ENCODE measurements around the gene OR10V1.

Gene OR10V1

DNA sequence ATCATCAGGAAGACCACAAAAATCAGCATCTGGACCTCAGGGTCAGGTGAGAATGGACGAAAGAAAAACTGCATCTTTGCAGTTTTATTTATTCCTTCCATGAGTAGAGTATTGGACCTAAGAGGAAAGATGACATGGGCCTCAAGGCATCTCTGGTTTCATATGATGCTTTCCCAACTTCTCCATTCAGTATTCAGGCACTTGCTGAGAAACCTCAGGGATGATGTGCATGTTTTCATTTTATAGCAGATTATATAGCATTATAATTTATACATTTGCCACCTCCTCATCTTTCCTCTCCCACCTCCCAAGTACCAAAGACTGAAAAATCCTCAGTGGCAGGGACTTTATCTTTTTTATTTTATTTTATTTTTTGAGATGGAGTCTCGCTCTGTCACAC, at the start of gene OR10V1:
OR10V1 (minus strand) TSS at position 101 of the 400 bp plus-strand sequence; CDS start at position 101, 0 bp downstream.
- DNase-seq = no peak

GRCh38 chr11:59761993-59762392, 48.3 kb upstream of the OR10V1 start:
- no peak for DNase-seq

DNA sequence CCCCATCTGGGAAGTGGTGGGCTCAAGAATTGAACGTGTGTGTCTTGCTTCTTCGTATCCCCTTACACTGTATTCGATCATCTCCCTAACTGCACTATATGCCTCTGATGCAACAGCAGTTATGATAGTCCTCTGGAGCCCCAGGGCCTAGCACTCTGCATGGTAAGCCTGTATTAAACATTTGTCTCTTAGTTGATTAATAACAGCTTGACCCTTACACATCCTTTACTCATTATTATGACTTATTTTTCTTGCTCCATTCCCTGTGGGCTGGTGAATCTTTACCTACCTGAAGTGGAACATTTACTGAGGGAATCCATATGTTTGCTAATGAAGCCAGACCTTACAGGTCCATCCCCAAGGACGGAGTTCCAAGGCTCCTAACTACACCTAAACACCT, 47.1 kb upstream of the OR10V1 start:
- DNase-seq = no peak

DNA sequence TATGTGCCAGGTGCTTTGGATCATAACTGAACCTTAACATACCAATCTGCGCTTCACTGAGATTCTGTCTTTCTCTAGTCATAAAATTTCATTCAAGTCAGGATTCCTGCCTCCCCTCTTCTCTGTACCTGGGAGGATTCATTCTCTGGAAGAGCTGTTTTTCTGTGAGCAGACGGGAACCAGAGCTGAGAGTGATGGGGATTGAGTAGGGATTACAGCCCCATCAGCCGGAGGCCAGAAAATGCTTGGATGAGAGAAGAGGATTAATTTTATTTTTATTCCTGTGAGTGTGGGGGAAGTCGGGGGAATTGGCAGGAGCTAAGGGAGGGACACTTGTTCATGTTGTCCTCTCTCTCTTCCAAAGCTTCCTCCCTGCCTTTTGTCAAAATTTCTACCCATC, 46.3 kb upstream of the OR10V1 start:
- no peak for DNase-seq

DNA sequence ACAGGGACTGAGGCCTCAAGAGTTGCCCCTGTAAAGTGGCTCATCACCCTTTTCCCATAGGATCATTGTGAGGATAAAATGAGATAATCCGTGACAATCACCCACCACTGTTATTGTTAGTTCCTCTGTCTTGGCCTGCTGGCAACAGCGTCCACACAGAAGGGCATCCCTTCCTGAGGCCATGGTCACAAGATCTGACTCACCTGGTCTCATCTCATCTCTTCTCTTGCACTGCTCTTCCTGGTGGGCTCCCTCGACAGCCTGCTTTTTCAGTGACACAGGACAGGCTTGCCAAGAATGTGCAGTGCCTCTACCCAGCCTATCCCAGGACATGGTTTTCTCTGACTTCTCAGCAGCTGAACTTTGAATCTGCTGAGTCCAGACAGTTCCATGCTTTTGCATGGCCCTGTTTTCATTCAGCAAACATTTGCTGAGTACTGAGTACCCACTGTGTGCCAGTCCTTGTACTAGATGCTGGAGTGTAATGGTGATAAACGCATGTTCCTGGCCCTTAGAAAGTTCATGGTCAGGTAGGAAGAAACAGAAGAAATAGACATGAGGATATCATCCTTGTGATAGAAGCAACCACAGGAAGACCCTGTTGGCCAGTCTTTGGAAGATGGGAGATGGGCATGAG, 44.9 kb upstream of the OR10V1 start:
- no peak for DNase-seq

- DNase-seq = no peak
These were observed 43.2 kb upstream of the OR10V1 start for GRCh38 chr11:59756845-59757244.

GRCh38 chr11:59756558-59756840, 42.9 kb upstream of the OR10V1 start:
- no peak for DNase-seq

DNA sequence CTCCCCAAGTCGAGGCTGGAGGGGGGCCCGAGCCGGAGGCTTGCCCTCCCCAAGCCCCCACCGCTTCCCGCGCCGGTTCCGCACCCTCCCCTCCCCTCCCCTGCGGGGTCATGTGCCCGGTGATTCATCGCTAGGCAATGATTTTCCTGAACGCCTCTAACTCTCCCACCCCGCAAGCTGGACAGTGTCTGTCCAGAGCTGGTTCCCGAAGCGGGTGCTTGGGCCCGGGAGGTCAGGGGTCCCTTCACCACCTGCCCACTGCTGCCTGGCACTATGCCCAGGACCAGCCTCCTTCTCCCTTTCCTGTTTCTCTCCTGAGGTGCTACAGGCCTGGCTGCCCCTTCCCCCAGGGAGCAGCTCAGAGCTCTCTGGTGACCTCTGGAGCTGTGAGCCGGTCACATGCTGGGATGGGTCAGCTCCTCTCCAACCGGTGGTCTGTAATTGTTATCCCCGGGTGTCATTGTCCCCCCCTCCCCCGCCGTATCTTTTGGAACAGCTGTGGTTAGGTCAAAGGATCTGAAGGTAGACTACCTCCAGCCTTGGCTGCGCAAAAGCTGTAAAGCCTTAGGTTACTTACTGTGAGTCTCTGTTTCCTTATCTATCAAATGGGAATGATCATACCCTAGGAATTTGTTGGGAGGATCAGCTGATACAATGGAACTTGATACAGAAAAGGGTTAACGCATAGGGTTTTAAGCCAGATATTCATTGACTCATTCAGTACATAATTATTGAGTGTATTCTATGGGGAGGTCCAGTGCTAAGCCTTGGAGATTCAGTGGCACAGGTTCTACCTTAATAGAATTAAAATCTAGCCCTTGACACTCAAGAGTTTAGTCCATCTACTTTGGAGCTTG, 42.3 kb upstream of the OR10V1 start:
- DNase-seq = no peak

DNA sequence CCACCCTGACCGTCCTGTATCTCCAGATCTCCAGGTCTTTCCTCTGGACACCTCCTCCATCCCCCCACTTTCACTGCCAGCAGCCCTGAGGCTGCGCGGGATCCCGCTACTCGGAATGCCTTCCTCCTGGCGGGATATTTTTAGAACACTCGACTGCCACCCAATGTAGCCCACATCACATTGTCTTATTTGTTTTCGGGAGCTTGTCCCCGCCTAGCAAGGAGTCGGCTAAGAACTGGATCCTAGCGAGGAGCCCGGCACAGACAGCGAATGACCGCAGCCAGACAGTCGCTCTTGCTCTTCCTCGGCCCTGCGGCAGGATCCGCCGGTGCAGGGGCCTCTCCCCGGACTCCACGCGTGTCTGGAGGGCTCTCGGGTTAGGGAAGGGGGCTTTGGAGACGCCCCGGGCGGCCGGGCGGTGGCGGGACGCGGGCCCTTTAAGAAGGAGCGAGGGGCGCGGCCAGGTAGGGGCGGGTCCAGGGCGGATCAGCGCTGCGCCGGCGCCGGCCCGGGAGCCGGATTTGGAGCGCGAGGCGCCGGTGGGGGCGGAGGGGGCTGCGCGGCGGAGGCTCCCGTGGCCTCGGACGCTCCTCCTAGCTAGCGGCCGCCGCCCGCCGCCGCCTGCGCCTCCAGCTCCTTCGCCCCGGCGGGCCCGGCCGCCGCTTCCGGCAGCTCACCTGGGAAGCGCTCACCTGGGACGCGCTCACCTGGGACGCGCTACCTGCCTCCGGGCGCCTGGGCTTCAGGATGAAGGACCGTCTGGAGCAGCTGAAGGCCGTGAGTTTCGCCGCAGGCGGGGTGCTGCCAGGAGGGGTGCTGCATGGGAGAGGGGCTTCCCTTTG, 41.4 kb upstream of the OR10V1 start, which contains the start of gene STX3:
STX3 (plus strand) TSS at position 518 of the 842 bp plus-strand sequence; CDS start at position 748, 230 bp downstream.
- peak; percentile 27 for DNase-seq

DNA sequence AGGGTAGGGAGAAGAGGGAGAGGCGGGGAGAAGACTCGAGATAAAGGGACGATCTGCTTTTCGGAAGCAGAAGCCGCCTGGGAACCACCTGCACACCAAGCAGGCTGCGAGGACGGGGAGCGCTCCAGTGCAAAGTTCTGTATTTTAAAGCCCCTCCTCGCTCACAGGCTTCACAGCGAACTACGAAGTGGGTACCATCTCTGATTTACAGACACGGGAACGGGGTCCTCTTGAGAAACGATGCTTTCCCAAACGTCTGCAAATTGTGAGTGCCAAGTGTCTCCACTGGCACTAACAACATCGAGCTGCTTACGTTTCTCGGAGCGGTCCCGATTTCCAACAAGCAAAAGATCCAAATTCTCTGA, 40.8 kb upstream of the OR10V1 start:
- DNase-seq = no peak

DNA sequence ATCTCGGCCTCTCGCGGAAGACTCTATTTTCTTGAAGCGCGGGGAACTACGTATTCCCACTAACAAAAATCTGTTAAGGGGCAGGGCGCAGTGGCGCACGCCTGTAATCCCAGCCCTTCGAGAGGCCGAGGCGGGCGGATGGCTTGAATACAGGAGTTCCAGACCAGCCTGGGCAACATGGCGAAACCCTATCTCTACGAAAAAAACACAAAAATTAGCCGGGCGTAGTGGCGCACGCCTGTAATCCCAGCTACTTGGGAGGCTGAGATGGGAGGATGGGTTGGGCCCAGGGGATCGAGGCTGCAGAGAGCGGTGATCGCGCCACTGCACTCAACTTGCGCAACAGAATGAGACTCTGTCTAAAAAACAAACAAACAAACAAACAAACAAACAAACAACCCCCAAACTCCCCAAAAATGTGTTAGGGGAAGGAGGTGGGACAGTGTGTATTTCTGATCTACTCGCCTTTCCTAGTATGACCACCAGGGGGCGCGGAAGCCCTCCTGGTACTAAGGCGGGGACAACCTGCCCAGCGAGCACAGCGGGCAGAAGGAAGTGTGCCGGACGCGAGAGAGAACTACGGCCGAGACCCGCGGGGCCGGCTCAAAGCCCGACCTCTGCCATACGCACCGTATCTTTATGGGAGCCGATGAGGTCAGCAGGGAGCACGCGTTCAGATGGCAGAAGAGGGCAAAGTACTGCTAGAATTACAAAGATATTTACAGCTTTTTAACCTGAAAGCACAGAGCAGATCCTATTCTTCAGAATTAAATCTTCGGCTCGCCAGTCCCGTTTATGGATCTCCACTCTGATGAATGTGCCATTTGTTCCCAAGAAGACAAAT, 40.2 kb upstream of the OR10V1 start:
- peak; percentile 59 for DNase-seq

DNA sequence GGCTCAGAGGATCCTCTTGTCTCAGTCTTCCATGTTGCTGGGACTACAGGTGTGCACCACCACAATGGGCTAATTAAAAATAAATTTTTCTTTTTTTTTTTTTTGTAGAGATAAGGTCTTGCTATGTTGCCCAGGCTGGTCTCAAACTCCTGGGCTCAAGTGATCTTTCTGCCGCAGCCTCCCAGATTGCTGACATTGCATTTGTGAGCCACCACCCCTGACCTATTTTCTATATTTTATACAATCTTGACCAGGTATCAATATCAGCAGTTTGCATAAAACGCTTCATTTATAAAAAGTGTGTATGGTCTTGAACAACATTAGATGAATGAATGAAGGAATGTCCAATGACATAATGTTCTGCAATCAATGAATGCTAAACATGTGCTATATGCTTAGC, 32.5 kb upstream of the OR10V1 start:
- DNase-seq = no peak

DNA sequence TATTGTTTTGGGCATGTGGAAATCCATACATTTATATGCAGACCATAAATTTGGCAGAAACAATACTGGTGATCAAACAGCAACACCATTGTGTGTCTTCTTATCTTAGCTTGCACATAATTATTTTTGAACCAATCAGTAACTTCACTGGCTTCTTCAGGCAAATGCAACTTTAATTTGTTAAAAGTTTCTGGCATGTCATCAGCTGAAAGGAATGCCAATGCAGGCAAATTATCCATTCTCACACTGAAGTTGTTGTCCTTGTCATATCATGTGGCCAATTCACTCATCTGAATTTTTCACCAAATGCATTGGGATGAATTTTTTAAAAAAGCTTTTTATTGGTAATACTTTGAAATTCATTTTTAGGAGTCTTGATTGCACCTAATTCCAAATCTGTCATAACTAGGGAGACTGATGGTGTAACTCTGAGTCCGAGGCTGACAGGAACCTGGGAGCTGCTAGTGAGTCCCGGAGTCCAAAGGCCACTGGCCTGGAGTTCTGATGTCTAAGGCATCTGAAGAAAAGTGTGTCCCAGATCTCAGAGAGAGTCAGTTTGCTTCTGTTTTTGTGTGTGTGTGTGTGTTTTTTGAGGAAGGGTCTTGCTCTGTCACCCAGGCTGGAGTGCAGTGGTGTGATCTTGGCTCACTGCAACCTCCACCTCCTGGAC, 17.4 kb upstream of the OR10V1 start:
- no peak for DNase-seq

DNA sequence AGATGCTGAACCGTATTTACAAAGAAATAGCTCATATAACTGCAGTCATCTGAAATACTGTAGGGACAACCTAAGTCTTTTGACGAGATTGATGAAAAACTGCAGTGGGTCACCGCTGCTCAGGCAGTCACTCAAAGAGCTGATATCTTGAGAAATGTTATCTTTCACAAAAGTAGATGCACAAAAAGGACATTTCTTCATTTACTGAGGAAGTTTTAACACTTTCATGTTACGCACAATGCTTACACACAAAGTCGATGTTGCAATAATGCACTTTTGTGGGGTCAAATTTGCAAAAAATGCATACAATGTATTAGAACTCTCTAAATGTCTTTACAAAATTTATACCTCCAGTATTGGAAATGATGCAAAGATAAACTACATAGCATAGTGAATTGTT, 16.2 kb upstream of the OR10V1 start:
- no peak for DNase-seq

DNA sequence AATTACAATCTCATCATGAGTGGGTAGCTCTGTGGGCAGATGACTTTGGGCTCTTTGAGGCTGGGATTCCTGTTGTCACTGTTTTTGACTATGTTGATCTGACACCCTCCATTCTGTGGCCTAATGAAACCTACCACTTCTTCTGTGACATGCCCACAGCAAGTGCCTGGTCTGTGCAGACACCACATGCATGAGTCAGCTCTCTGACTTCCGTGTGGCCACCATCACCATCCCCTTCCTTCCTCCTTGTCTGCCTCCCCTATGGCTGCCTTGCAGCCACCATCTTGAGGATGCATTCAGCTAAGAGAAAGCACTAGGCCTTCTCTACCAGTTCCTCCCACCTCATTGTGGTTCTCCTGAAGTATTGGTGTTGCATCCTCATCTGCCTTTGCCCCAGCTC, 15.3 kb upstream of the OR10V1 start:
- no peak for DNase-seq

DNA sequence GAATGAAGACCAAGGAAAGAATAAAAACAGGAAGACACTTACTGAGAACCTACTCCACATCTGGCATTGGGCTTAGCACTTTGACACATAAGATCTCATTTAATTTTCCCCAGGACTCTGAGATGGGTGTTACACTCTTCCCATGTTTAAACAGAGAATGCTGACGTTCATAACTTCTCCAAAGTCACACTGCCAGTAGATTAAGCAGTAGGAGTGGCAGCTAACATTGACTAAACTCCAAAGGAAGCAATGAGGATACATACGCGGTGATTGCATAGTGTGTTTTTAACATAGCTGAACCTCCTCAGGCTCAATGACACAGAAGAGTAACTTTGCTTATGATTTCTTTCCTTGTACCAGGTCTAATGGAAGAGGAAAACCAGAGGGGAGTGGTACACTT, 14.5 kb upstream of the OR10V1 start:
- DNase-seq = no peak

GRCh38 chr11:59727426-59727825, 13.8 kb upstream of the OR10V1 start:
- DNase-seq = no peak

DNA sequence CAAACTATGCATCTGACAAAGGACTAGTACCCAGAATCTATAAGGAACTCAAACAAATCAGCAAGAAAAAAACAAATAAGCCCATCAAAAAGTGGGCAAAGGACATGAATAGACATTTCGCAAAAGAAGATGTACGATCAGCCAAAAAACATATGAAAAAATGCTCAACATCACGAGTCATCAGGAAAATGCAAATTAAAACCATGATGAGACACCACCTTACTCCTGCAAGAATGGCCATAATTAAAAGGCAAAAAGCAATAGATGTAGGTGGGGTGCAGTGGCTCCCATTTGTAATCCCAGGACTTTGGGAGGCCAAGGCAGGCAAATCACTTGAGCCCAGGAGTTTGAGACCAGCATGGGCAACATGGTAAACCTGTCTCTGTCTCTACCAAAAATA, 10.4 kb upstream of the OR10V1 start:
- DNase-seq = no peak

GRCh38 chr11:59719556-59719955, 5.9 kb upstream of the OR10V1 start:
- no peak for DNase-seq

DNA sequence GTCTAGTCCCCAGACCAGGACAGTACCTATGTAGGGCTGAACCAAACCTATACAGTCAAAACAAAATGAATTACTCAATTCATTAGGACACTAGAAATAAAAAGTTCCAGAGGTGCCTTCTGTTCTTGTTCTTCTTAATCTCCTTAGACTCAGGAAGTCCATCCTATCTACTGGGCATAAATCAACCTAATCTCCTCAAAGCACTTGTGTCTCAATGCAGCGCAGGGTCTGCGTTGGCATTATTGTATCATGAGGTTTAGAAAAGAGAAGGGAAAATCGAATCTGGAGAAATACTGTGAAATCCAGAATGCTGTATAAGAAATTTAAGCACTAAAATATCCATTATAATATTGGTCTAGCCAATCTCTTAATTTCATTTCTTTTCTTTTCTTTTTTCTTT, 2.4 kb upstream of the OR10V1 start:
- no peak for DNase-seq

GRCh38 chr11:59710136-59710847, 3.4 kb downstream of the OR10V1 start:
- no peak for DNase-seq

DNA sequence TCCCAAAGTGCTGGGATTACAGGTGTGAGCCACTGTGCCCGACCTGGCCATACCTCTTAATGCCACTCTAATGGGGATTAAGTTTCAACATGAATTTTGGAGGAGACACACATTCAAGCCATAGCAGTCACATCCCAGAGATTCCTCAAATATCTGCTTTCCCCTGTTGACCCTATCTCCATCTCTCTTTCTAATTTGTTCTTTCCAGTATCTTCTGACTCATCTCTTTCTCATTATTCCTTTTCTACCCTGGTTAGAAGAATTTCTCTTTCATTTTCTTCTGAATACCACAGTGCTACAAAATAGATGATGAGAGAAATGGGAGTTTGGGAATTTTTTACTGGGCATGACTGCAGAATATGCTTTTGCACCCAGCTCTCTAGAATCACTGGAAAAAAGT, 5.1 kb downstream of the OR10V1 start:
- DNase-seq = no peak

Measured in NCI-H2029 treated with DMSO at 0.1 percent for 48 hours (cell line).